CD4-positive, CD25-positive, alpha-beta regulatory T cell (primary cell): ENCODE measurements around the gene IGLON5. TPM values are rescaled to one million over a fixed set of nuclear protein-coding genes. Genes with fewer than 3 reads are reported as not detected.

Experiments
- ATAC-seq, 2 donors: fragments of 150-1000 bp; cut with Tn5 transposase; one replicate each; pipeline ENCODE4 v1.10.0; 2021; ENCODE audit warnings: low read depth in 2 of 2, moderate number of reproducible peaks in 2 of 2, moderate library complexity in 1 of 2
- DNase-seq, 3 donors: peaks; one replicate each; pipeline versions ENCODE4 v3.0.0 to v3.0.0-alpha.2; 2012 to 2022; ENCODE audit warnings: mixed read lengths in 1 of 3
- H3K27ac ChIP-seq: one replicate; pipeline ENCODE4 v1.7.0; 2013; ENCODE audit warnings: mild to moderate bottlenecking, low read length; ENCODE audit not compliant: insufficient read depth, poor library complexity, severe bottlenecking
- H3K27me3 ChIP-seq: one replicate; pipeline ENCODE4 v1.7.0; 2013; ENCODE audit warnings: low read length; ENCODE audit not compliant: control insufficient read depth, insufficient read depth
- H3K36me3 ChIP-seq: one replicate; pipeline ENCODE4 v1.7.0; 2013; ENCODE audit warnings: mild to moderate bottlenecking, low read length, moderate library complexity; ENCODE audit not compliant: control insufficient read depth, insufficient read depth
- H3K4me1 ChIP-seq: 2 replicates; pipeline ENCODE4 v1.7.0; 2013; ENCODE audit warnings: mild to moderate bottlenecking, low read length; ENCODE audit not compliant: insufficient read depth, control insufficient read depth, poor library complexity, severe bottlenecking
- H3K4me3 ChIP-seq: one replicate; pipeline ENCODE4 v1.7.0; 2013; ENCODE audit warnings: low read depth, mild to moderate bottlenecking, low read length, moderate library complexity
- H3K9me3 ChIP-seq, 2 experiments: 1 replicate in 1 of 2; 2 replicates in 1 of 2; pipeline ENCODE4 v1.7.0; 2013; ENCODE audit warnings: low read length in 2 of 2, mild to moderate bottlenecking in 1 of 2, moderate library complexity in 1 of 2; ENCODE audit not compliant: control insufficient read depth in 2 of 2
- H3K27ac Mint-ChIP-seq, 3 donors: one replicate each; pipeline ENCODE4 v1.8.0; 2020 to 2022; ENCODE audit warnings: mild to moderate bottlenecking in 3 of 3, mixed read lengths in 3 of 3, moderate library complexity in 2 of 3
- H3K27me3 Mint-ChIP-seq: one replicate; pipeline ENCODE4 v1.8.0; 2022; ENCODE audit warnings: mild to moderate bottlenecking, mixed read lengths
- H3K36me3 Mint-ChIP-seq: one replicate; pipeline ENCODE4 v1.8.0; 2020; ENCODE audit warnings: mixed read lengths
- H3K4me1 Mint-ChIP-seq, 4 donors: one replicate each; pipeline ENCODE4 v1.8.0; 2020 to 2022; ENCODE audit warnings: mixed read lengths in 4 of 4, mild to moderate bottlenecking in 1 of 4
- H3K4me3 Mint-ChIP-seq, 4 donors: one replicate each; pipeline ENCODE4 v1.8.0; 2020 to 2022; ENCODE audit warnings: mild to moderate bottlenecking in 4 of 4, mixed read lengths in 4 of 4, moderate library complexity in 3 of 4
- H3K9me3 Mint-ChIP-seq, 7 donors: one replicate each; pipeline ENCODE4 v1.8.0; 2020 to 2022; ENCODE audit warnings: mixed read lengths in 7 of 7, mild to moderate bottlenecking in 3 of 7, moderate library complexity in 2 of 7
- polyA plus RNA-seq, 4 donors: library from polyadenylated mRNA; unstranded; fragments of 300-500 nt; fragmentation: Illumina TruSeq; gene quantifications; one replicate each; pipeline ENCODE4 v1.2.3, GENCODE V29; 2021
- total RNA-seq: library from RNA; stranded (reverse); gene quantifications from one replicate; pipeline ENCODE4 v1.2.3, GENCODE V29; 2022

Gene IGLON5
- total RNA-seq (not detected), polyA plus RNA-seq (not detected)

DNA sequence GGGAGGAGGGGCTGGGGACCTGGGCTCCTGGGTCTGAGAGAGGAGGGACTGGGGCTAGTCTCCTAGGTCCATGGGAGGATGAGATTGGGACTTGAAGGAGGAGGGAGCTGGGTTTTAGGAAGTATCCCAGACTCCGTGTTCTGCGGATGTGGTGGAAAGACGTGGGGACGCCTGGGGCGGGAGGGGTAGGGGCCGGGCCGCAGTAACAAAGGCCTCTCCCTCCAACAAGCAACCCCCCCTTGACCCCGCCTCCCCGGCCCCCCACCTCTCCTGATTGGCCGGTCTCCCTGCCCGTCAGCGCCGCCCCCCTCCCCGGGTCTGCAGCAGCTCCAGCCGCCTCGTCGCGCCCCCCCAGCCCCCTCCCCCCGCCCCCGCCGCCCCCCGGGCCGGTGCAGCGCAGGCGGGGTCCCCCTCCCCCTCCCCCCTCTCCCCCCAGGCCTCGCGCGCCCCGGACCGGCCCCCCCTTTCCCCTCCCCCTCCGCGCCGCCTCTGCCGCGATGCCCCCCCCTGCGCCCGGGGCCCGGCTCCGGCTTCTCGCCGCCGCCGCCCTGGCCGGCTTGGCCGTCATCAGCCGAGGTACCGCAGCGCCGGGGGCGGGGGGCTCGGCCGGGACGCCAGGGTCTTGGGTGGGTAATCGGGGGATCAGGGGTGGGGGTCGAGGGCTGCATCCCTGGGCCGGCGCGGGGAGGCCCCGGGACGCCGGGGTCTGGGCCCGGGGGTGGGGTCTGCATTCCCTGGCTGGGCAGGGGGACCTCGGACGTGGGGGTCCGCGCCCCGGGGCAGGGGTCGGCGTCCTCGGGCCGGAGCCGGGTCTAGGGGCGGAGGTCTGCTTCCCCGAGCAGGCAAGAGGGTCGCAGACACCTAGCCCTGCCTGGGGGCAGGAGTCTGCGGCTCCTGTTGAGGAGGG is at the start of gene IGLON5:
Gene IGLON5 (plus strand): TSS at position 294 of the 907 bp plus-strand sequence. CDS start 204 bp downstream, at position 498.
- peaks cover 4% of the 10 kb centered on the region for H3K27me3 ChIP-seq
- H3K4me3 ChIP-seq, result no peak within 1 kb of the TSS
- no peak within 1 kb of the TSS for H3K27ac ChIP-seq
- Mint-ChIP-seq H3K4me1 (peaks cover 0 to 7% (median 0%) of the 10 kb centered on the region in 4 donors), H3K36me3 (no peaks in the 10 kb centered on the region), H3K27ac (no peak within 1 kb of the TSS), H3K27me3 (peaks cover 52% of the 10 kb centered on the region), H3K9me3 (peaks cover 0 to 21% (median 6%) of the 10 kb centered on the region in 7 donors), H3K4me3 (no peak within 1 kb of the TSS)
- no peak for ATAC-seq
- H3K4me1 ChIP-seq, result no peaks in the 10 kb centered on the region
- H3K36me3 ChIP-seq, result no peaks in the 10 kb centered on the region
- H3K9me3 ChIP-seq, result peaks cover 9 to 10% of the 10 kb centered on the region in 2 experiments
- DNase-seq, result no peak

DNA sequence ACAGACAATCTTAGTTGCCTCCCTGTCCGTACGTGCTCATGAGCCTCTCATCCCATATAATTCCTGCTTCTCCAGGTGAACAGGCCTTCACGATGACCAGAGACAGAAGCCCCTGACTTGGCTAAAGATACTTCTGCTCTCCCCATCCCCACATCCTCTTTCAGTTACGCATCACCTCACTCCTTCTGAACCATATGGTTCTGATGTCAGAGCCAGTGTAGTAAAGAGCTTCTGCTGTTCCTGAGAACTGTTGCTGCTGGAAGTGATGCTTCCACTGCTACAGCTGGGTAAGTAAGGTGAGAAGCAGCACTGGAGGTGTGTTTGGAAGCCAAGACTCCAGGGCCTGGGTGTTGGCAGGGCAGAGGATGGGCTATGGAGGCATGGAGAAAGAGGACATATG is 47.6 kb upstream of the IGLON5 start:
- H3K4me3 Mint-ChIP-seq, result no peak overlapping the region
- DNase-seq (no peak), ATAC-seq (no peak)
- peaks cover 8% of the 10 kb centered on the region for H3K27me3 Mint-ChIP-seq
- H3K9me3 ChIP-seq, result no peaks in the 10 kb centered on the region
- no peak overlapping the region for H3K4me3 ChIP-seq
- no peak overlapping the region for H3K27ac Mint-ChIP-seq
- H3K9me3 Mint-ChIP-seq, result peaks cover 0 to 1% (median 0%) of the 10 kb centered on the region in 7 donors
- no peaks in the 10 kb centered on the region for H3K36me3 Mint-ChIP-seq
- peaks cover 5% of the 10 kb centered on the region for H3K4me1 ChIP-seq
- H3K36me3 ChIP-seq, result no peaks in the 10 kb centered on the region
- H3K27ac ChIP-seq, result no peak overlapping the region
- peaks cover 6% of the 10 kb centered on the region for H3K27me3 ChIP-seq
- peaks cover 0 to 8% (median 7%) of the 10 kb centered on the region in 4 donors for H3K4me1 Mint-ChIP-seq

DNA sequence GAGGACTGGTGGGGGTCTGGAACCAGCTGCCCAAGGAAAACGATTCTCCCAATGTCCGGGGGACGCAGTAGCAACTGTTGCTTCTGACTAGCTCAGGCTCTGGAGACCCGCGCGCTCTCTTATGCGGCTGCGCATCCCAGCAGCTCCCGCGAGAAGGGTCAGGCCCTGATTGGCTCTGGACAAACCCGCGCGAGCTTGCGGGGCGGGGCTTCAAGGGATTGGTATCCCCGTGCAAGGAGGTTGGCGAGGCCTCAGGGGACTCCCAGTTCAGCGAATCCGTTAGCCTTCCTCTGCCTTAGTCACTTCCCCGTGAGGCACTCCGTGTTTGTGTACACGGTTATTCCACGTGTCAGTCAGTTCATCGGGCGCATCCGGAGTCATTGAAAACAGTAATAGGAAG is 40.4 kb upstream of the IGLON5 start:
- no peaks in the 10 kb centered on the region for H3K9me3 ChIP-seq
- Mint-ChIP-seq H3K4me1 (peaks cover 0 to 24% (median 12%) of the 10 kb centered on the region in 4 donors), H3K27me3 (peaks cover 5% of the 10 kb centered on the region), H3K36me3 (no peaks in the 10 kb centered on the region), H3K9me3 (peaks cover 0 to 1% (median 0%) of the 10 kb centered on the region in 7 donors), H3K4me3 (no peak overlapping the region), H3K27ac (no peak overlapping the region)
- DNase-seq, result no peak
- no peak overlapping the region for H3K4me3 ChIP-seq
- no peaks in the 10 kb centered on the region for H3K36me3 ChIP-seq
- no peak overlapping the region for H3K27ac ChIP-seq
- H3K27me3 ChIP-seq, result no peaks in the 10 kb centered on the region
- H3K4me1 ChIP-seq, result peaks cover 3% of the 10 kb centered on the region
- no peak for ATAC-seq

DNA sequence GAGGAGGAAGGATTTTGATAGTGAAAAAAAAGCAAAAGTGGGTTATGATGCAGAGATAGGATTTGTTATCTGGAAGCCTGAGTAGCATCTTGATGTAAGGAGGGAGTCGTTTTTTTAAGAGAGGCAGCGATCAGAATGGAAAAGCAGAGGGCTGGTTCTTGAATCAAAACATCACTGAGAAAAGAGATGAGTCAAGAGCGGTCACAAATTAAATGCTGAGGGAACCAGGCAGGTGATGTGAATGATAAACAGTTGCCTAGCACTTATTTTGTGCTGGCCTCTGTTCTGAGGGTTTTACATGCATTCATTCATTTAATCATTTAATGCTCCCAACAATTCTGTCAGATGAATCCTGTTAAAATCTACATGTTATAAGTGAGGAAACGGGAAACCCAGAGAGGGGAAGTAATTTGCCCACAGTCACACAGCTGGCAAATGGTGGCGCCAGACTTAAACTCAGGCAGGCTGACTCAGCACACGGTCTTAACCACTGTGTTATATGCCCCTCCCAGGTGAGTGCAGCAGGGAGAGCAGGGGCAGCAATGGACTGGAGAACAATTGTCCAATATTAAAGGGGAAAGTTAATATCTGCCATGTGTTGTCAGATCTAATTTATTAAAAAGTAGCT is 39.1 kb upstream of the IGLON5 start:
- ATAC-seq, result peak in 1 of 2 donors; percentile 67
- Mint-ChIP-seq H3K9me3 (no peaks in the 10 kb centered on the region), H3K27ac (peak overlapping the region; percentile 49 to 91 (median 68)), H3K4me3 (peak overlapping the region in 3 of 4 donors; percentile 40 to 57 (median 47)), H3K27me3 (peaks cover 5% of the 10 kb centered on the region), H3K36me3 (no peaks in the 10 kb centered on the region), H3K4me1 (peaks cover 0 to 24% (median 12%) of the 10 kb centered on the region in 4 donors)
- no peak overlapping the region for H3K4me3 ChIP-seq
- peaks cover 3% of the 10 kb centered on the region for H3K4me1 ChIP-seq
- H3K9me3 ChIP-seq, result no peaks in the 10 kb centered on the region
- peak in 2 of 3 donors; percentile 20 to 51 for DNase-seq
- H3K36me3 ChIP-seq, result no peaks in the 10 kb centered on the region
- no peaks in the 10 kb centered on the region for H3K27me3 ChIP-seq
- H3K27ac ChIP-seq, result no peak overlapping the region

DNA sequence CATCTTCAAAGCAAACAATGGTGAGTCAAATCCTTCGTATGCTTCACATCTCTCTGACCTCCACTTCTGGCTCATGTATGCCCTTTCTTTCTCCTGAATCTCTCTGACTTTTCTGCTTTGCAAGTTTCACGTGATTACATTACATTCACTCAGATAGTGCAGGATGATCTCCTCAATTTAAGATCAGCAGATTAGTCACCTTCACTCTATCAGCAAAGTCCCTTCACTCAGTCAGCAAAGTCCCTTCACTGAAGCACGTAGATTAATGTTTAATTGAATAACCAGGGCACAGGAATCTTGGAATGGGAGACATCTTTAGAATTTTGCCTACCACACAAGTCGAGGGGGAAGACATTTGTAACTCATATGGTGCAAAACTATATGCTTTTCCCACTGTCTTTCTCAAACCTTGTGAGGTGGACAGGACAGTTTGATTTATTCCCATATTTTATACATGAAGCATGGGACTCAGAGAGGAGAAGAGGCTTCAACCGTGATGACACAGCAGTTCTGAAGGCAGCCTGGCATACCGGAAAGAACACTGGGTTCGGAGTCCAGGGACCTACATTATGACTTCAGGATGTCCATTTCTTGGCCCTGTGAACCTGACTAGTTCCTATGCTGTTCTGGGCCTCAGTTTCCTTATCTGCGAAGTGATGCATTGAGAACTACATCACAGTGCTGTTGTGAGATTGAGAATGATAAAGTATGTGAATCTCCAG is 37.2 kb upstream of the IGLON5 start:
- H3K27ac Mint-ChIP-seq, result peak overlapping the region in 1 of 3 donors; percentile 50
- no peaks in the 10 kb centered on the region for H3K9me3 Mint-ChIP-seq
- H3K4me3 Mint-ChIP-seq, result peak overlapping the region in 1 of 4 donors; percentile 7
- peaks cover 8% of the 10 kb centered on the region for H3K27me3 Mint-ChIP-seq
- H3K27ac ChIP-seq, result no peak overlapping the region
- no peak for ATAC-seq
- H3K9me3 ChIP-seq, result no peaks in the 10 kb centered on the region
- H3K27me3 ChIP-seq, result no peaks in the 10 kb centered on the region
- peaks cover 3% of the 10 kb centered on the region for H3K4me1 ChIP-seq
- peaks cover 0 to 24% (median 12%) of the 10 kb centered on the region in 4 donors for H3K4me1 Mint-ChIP-seq
- no peak for DNase-seq
- H3K36me3 ChIP-seq, result no peaks in the 10 kb centered on the region
- no peaks in the 10 kb centered on the region for H3K36me3 Mint-ChIP-seq
- no peak overlapping the region for H3K4me3 ChIP-seq

DNA sequence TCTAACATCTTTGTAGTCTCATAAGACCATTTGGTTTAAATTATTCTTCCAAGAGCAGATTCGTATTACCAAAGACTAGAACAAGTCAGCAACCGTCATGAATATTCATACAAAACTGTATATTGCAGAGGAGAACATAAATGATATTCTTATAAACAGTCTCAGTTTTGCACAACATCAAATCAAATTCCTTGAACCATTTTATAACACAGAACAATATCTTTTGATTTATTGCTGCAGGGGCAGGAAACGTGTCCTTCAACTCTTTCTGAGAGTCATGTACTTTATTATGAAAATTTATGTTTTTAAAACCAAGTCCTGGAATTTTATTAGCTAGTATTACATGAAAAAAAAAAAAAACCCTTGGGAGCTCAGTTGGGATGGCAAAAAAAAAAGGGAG is 34.3 kb upstream of the IGLON5 start:
- Histone ChIP-seq H3K4me1 (peaks cover 3% of the 10 kb centered on the region), H3K27me3 (peaks cover 3% of the 10 kb centered on the region), H3K4me3 (no peak overlapping the region), H3K9me3 (peaks cover 0 to 3% of the 10 kb centered on the region in 2 experiments), H3K27ac (no peak overlapping the region), H3K36me3 (no peaks in the 10 kb centered on the region)
- peaks cover 0 to 12% (median 0%) of the 10 kb centered on the region in 7 donors for H3K9me3 Mint-ChIP-seq
- H3K4me3 Mint-ChIP-seq, result no peak overlapping the region
- H3K27ac Mint-ChIP-seq, result no peak overlapping the region
- DNase-seq (no peak), ATAC-seq (no peak)
- H3K4me1 Mint-ChIP-seq, result peaks cover 0 to 16% (median 5%) of the 10 kb centered on the region in 4 donors
- no peaks in the 10 kb centered on the region for H3K36me3 Mint-ChIP-seq
- H3K27me3 Mint-ChIP-seq, result peaks cover 4% of the 10 kb centered on the region

DNA sequence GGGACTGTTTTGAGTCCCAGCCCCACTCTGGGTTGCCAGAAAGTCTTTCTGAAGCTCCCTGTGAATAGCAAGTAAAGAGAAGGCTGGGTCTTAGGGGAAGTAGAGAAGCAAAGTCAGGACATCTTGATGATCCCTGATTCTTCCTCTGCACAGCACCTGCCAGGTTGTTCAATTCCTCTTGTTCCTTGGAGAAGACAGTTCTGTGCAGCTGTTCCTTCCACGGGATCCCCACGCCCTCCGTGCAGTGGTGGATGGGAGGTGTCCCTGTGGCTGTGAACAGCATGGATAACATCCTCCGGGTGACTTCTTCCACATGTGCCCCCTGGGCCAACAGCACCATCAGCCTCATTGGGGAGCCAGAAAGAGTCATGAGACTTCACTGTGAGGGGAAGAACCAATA is 29.1 kb upstream of the IGLON5 start:
- H3K27ac ChIP-seq, result no peak overlapping the region
- peaks cover 0 to 12% (median 0%) of the 10 kb centered on the region in 7 donors for H3K9me3 Mint-ChIP-seq
- H3K4me3 ChIP-seq, result no peak overlapping the region
- H3K36me3 ChIP-seq, result no peaks in the 10 kb centered on the region
- peaks cover 0 to 3% of the 10 kb centered on the region in 2 experiments for H3K9me3 ChIP-seq
- no peak overlapping the region for H3K27ac Mint-ChIP-seq
- DNase-seq (no peak), ATAC-seq (no peak)
- peaks cover 9% of the 10 kb centered on the region for H3K27me3 ChIP-seq
- H3K36me3 Mint-ChIP-seq, result no peaks in the 10 kb centered on the region
- H3K4me1 Mint-ChIP-seq, result no peaks in the 10 kb centered on the region
- H3K4me1 ChIP-seq, result no peaks in the 10 kb centered on the region
- peaks cover 18% of the 10 kb centered on the region for H3K27me3 Mint-ChIP-seq
- no peak overlapping the region for H3K4me3 Mint-ChIP-seq
